Astrocyte (in vitro differentiated cells and primary cell): ENCODE data around the gene PRR16. TPM values are rescaled to one million over a fixed set of nuclear protein-coding genes. Genes with fewer than 3 reads are reported as not detected.

ENCODE experiments used
- DNase-seq: peaks from one replicate; pipeline ENCODE4 v3.0.0-alpha.2; 2010; ENCODE audit warnings: low read depth
- FAIRE-seq: peaks from 2 replicates; lab custom pipeline; 2011; peaks lifted over from hg19 to GRCh38; lab: Jason Lieb, UNC
- H2AFZ ChIP-seq: 2 replicates; pipeline ENCODE4 v1.6.0; 2012; ENCODE audit warnings: low read depth, low read length, inconsistent platforms
- H3K27ac ChIP-seq: 2 replicates; pipeline ENCODE4 v1.5.1; 2011; ENCODE audit warnings: low read depth, low read length, inconsistent platforms
- H3K27me3 ChIP-seq: 2 replicates; pipeline ENCODE4 v1.6.0; 2011; ENCODE audit warnings: low read length, inconsistent platforms; ENCODE audit not compliant: insufficient read depth
- H3K36me3 ChIP-seq: 2 replicates; pipeline ENCODE4 v1.5.1; 2011; ENCODE audit warnings: low read length, inconsistent platforms; ENCODE audit not compliant: insufficient read depth
- H3K4me1 ChIP-seq: 2 replicates; pipeline ENCODE4 v1.5.1; 2011; ENCODE audit warnings: low read length, inconsistent platforms; ENCODE audit not compliant: insufficient read depth
- H3K4me2 ChIP-seq: 2 replicates; pipeline ENCODE4 v1.6.0; 2012; ENCODE audit warnings: low read length, inconsistent platforms
- H3K4me3 ChIP-seq: 2 replicates; pipeline ENCODE4 v1.5.1; 2011; ENCODE audit warnings: low read depth, mild to moderate bottlenecking, low read length, inconsistent platforms; ENCODE audit not compliant: insufficient read depth
- H3K79me2 ChIP-seq: 2 replicates; pipeline ENCODE4 v1.6.0; 2012; ENCODE audit warnings: mild to moderate bottlenecking, low read length, inconsistent platforms; ENCODE audit not compliant: insufficient read depth
- H3K9ac ChIP-seq: 2 replicates; pipeline ENCODE4 v1.6.0; 2012; ENCODE audit warnings: mild to moderate bottlenecking, low read length, inconsistent platforms
- H3K9me3 ChIP-seq: 2 replicates; pipeline ENCODE4 v1.5.1; 2012; ENCODE audit warnings: low read depth, mild to moderate bottlenecking, low read length, inconsistent platforms; ENCODE audit not compliant: insufficient read depth
- H4K20me1 ChIP-seq: 2 replicates; pipeline ENCODE4 v1.6.0; 2012; ENCODE audit warnings: low read length, inconsistent platforms; ENCODE audit not compliant: insufficient read depth
- H3K27ac Mint-ChIP-seq: one replicate; pipeline ENCODE4 v1.8.0; 2021; ENCODE audit warnings: mild to moderate bottlenecking, mixed read lengths; ENCODE audit not compliant: unreplicated experiment
- H3K27me3 Mint-ChIP-seq: one replicate; pipeline ENCODE4 v1.8.0; 2021; ENCODE audit warnings: low read depth, mixed read lengths; ENCODE audit not compliant: unreplicated experiment
- H3K36me3 Mint-ChIP-seq: one replicate; pipeline ENCODE4 v1.8.0; 2021; ENCODE audit warnings: low read depth, mixed read lengths; ENCODE audit not compliant: unreplicated experiment
- H3K4me1 Mint-ChIP-seq: one replicate; pipeline ENCODE4 v1.8.0; 2021; ENCODE audit warnings: low read depth, mixed read lengths; ENCODE audit not compliant: unreplicated experiment
- H3K4me3 Mint-ChIP-seq: one replicate; pipeline ENCODE4 v1.8.0; 2021; ENCODE audit warnings: mild to moderate bottlenecking, moderate library complexity, mixed read lengths; ENCODE audit not compliant: unreplicated experiment
- H3K9me3 Mint-ChIP-seq: one replicate; pipeline ENCODE4 v1.8.0; 2021; ENCODE audit warnings: mild to moderate bottlenecking, mixed read lengths; ENCODE audit not compliant: unreplicated experiment
- CTCF ChIP-seq: IDR thresholded peaks from 2 replicates; pipeline ENCODE4 v1.5.1; 2011; ENCODE audit warnings: low read depth, mild to moderate bottlenecking, inconsistent platforms, low read length, moderate library complexity; ENCODE audit not compliant: insufficient read depth
- EZH2 ChIP-seq: IDR thresholded peaks from 2 replicates; pipeline ENCODE4 v1.6.1; 2012; ENCODE audit warnings: mild to moderate bottlenecking, low read length, inconsistent platforms; ENCODE audit not compliant: insufficient read depth
- total RNA-seq: library from RNA; stranded (reverse); gene quantifications from 2 replicates; pipeline ENCODE4 v1.2.1, GENCODE V29; 2021

The PRR16 gene
- total RNA-seq, 1 donor from 2014 or later = 9.1 TPM

DNA sequence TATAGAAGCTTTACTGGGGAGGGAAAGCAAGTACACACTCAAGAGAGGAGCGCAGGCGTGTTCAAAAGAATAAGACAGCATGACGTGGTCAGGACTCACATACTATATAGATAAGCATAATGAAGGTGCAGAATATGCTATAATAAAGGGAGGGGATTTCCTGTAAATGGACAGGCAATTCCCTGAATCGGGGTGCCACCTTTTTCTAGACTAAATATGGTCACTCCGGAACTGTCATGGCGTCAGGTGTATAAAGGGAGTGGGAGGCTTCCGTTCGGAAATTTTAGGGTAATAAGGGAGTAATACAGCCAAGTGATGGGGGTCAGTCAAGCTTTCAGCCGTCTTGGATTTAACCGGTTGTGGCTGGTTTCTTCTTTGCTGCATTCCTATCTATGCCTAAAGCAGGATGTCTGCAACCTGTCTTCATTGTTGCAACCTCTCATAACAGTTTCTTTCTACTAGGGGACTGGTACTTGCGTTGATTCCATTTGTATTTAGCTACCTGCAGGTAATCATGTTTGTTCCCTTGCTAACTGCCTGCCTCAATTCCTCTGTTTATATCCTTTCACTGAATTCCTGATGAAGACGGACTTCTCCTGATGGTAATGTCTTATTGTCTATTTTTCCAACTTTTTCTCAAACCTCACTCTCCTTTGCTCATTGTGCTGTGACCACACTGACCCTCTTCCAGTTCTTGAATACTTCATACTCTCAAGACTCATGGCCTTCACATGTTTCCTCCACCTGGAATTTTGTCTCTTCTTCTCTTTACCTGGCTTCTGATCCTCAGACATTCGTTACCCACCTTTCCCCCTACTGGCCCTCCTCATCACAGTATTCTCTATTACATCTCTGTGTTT lies 48.9 kb downstream of the PRR16 start:
- Histone ChIP-seq H3K4me1 (peaks cover 21% of the 10 kb centered on the region), H3K27ac (no peak overlapping the region), H4K20me1 (peaks cover 4% of the 10 kb centered on the region), H3K36me3 (no peaks in the 10 kb centered on the region), H3K9ac (no peak overlapping the region), H3K4me3 (no peak overlapping the region), H3K27me3 (no peaks in the 10 kb centered on the region), H2AFZ (no peak overlapping the region), H3K79me2 (peaks cover 41% of the 10 kb centered on the region), H3K9me3 (no peaks in the 10 kb centered on the region), H3K4me2 (no peak overlapping the region)
- no peaks in the 10 kb centered on the region for H3K9me3 Mint-ChIP-seq
- no peaks in the 10 kb centered on the region for H3K27me3 Mint-ChIP-seq
- H3K4me1 Mint-ChIP-seq = peaks cover 18% of the 10 kb centered on the region
- no peak for DNase-seq
- no peak for TF ChIP-seq CTCF
- no peak for TF ChIP-seq EZH2
- H3K27ac Mint-ChIP-seq = no peak overlapping the region
- no peak for FAIRE-seq
- H3K36me3 Mint-ChIP-seq = no peaks in the 10 kb centered on the region
- H3K4me3 Mint-ChIP-seq = no peak overlapping the region

GRCh38 chr5:120516805-120517204 lies 52.7 kb downstream of the PRR16 start:
- H3K4me3 Mint-ChIP-seq = no peak overlapping the region
- DNase-seq (peak; percentile 77), FAIRE-seq (peak; percentile 56)
- no peaks in the 10 kb centered on the region for H3K27me3 ChIP-seq
- H3K79me2 ChIP-seq = peaks cover 30% of the 10 kb centered on the region
- peaks cover 18% of the 10 kb centered on the region for H3K4me1 Mint-ChIP-seq
- no peaks in the 10 kb centered on the region for H4K20me1 ChIP-seq
- no peaks in the 10 kb centered on the region for H3K9me3 ChIP-seq
- peak overlapping the region; percentile 46 for H3K4me2 ChIP-seq
- no peaks in the 10 kb centered on the region for H3K27me3 Mint-ChIP-seq
- peak overlapping the region; percentile 49 for H3K27ac ChIP-seq
- no peak overlapping the region for H3K4me3 ChIP-seq
- TF ChIP-seq CTCF (no peak), EZH2 (no peak)
- H2AFZ ChIP-seq = no peak overlapping the region
- no peaks in the 10 kb centered on the region for H3K9me3 Mint-ChIP-seq
- no peaks in the 10 kb centered on the region for H3K36me3 ChIP-seq
- H3K27ac Mint-ChIP-seq = no peak overlapping the region
- H3K36me3 Mint-ChIP-seq = no peaks in the 10 kb centered on the region
- H3K9ac ChIP-seq = no peak overlapping the region
- H3K4me1 ChIP-seq = peaks cover 24% of the 10 kb centered on the region
